Neural progenitor cell (in vitro differentiated cells): Measurements from ENCODE around the gene CKB. TPM values are rescaled to one million over a fixed set of nuclear protein-coding genes. Genes with fewer than 3 reads are reported as not detected.
A peak's percentile ranks its signal among the peaks of the same experiment; 100 is the strongest.

Source experiments
- DNase-seq: peaks from one replicate; pipeline ENCODE4 v3.0.0-alpha.2; 2016; ENCODE audit warnings: low spot score
- H2AFZ ChIP-seq: fragments of 200-600 bp; sonication (generic); replicated peaks from 2 replicates; pipeline ENCODE4 v1.6.1; 2016; ENCODE audit warnings: antibody characterized with exemption
- H3F3A ChIP-seq: fragments of 200-600 bp; sonication (generic); 2 replicates; pipeline ENCODE4 v1.6.1; 2016; ENCODE audit warnings: antibody characterized with exemption, low read depth
- H3K27ac ChIP-seq: fragments of 200-600 bp; sonication (generic); 2 replicates; pipeline ENCODE4 v1.5.1; 2016; ENCODE audit warnings: mild to moderate bottlenecking
- H3K27me3 ChIP-seq: fragments of 200-600 bp; sonication (generic); 2 replicates; pipeline ENCODE4 v1.6.1; 2016; ENCODE audit warnings: mild to moderate bottlenecking, moderate library complexity
- H3K36me3 ChIP-seq: fragments of 200-600 bp; sonication (generic); 2 replicates; pipeline ENCODE4 v1.5.1; 2016
- H3K4me1 ChIP-seq: fragments of 200-600 bp; sonication (generic); 2 replicates; pipeline ENCODE4 v1.6.1; 2016; ENCODE audit warnings: mixed run types
- H3K4me2 ChIP-seq: fragments of 200-600 bp; sonication (generic); 2 replicates; pipeline ENCODE4 v1.6.1; 2016
- H3K4me3 ChIP-seq: fragments of 200-600 bp; sonication (generic); 2 replicates; pipeline ENCODE4 v1.5.1; 2016
- H3K79me2 ChIP-seq: fragments of 200-600 bp; sonication (generic); 2 replicates; pipeline ENCODE4 v1.6.1; 2016; ENCODE audit warnings: low read depth
- H3K9ac ChIP-seq: fragments of 200-600 bp; sonication (generic); 2 replicates; pipeline ENCODE4 v1.6.1; 2016
- H3K9me3 ChIP-seq: fragments of 200-600 bp; sonication (generic); 2 replicates; pipeline ENCODE4 v1.5.1; 2016; ENCODE audit warnings: low read depth
- H4K20me1 ChIP-seq: fragments of 200-600 bp; sonication (generic); 2 replicates; pipeline ENCODE4 v1.6.1; 2016; ENCODE audit warnings: low read depth
- H3K27ac Mint-ChIP-seq: 3 replicates; pipeline ENCODE4 v1.8.0; 2021; ENCODE audit warnings: mixed read lengths
- H3K27me3 Mint-ChIP-seq: 2 replicates; pipeline ENCODE4 v1.8.0; 2022; ENCODE audit warnings: low read depth, mild to moderate bottlenecking, inconsistent platforms, moderate library complexity, mixed read lengths; ENCODE audit not compliant: insufficient read depth
- H3K36me3 Mint-ChIP-seq: 3 replicates; pipeline ENCODE4 v1.8.0; 2021; ENCODE audit warnings: mixed read lengths
- H3K4me1 Mint-ChIP-seq: 3 replicates; pipeline ENCODE4 v1.8.0; 2021; ENCODE audit warnings: mixed read lengths
- H3K4me3 Mint-ChIP-seq: 3 replicates; pipeline ENCODE4 v1.8.0; 2021; ENCODE audit warnings: mild to moderate bottlenecking, moderate library complexity, mixed read lengths
- H3K9me3 Mint-ChIP-seq: 3 replicates; pipeline ENCODE4 v1.8.0; 2020; ENCODE audit warnings: mixed read lengths
- CTCF ChIP-seq: fragments of 200-600 bp; sonication (generic); IDR thresholded peaks from 2 replicates; pipeline ENCODE4 v1.5.1; 2017; ENCODE audit warnings: antibody characterized with exemption, mild to moderate bottlenecking
- EZH2 ChIP-seq: fragments of 200-600 bp; sonication (generic); IDR thresholded peaks from 2 replicates; pipeline ENCODE4 v1.6.1; 2017; ENCODE audit warnings: antibody characterized with exemption, mild to moderate bottlenecking, moderate library complexity
- EZH2phosphoT487 ChIP-seq: fragments of 200-600 bp; sonication (generic); IDR thresholded peaks from 2 replicates; pipeline ENCODE4 v1.6.1; 2017; ENCODE audit warnings: antibody characterized with exemption
- total RNA-seq: library from RNA; depleted of rRNA; stranded (reverse); fragments of >200 nt; gene quantifications from 2 replicates; pipeline ENCODE4 v1.2.3, GENCODE V29; 2015; ENCODE audit warnings: low replicate concordance

Gene CKB
- 54.2 and 173 TPM in 2 replicates for total RNA-seq

- H3K4me2 ChIP-seq, result peak within 1 kb of the TSS; percentile 85
- Mint-ChIP-seq H3K27ac (no peak within 1 kb of the TSS), H3K4me3 (peak within 1 kb of the TSS; percentile 87), H3K9me3 (no peaks in the 10 kb centered on the region), H3K4me1 (peaks cover 47% of the 10 kb centered on the region), H3K27me3 (peaks cover 8% of the 10 kb centered on the region), H3K36me3 (peaks cover 6% of the 10 kb centered on the region)
- H2AFZ ChIP-seq, result peak within 1 kb of the TSS; percentile 14
- no peaks in the 10 kb centered on the region for H3K36me3 ChIP-seq
- TF ChIP-seq EZH2 (peak; percentile 78), EZH2phosphoT487 (peak; percentile 46), CTCF (no peak)
- H3K4me3 ChIP-seq, result peak within 1 kb of the TSS; percentile 63
- peaks cover 35% of the 10 kb centered on the region for H3K4me1 ChIP-seq
- no peak within 1 kb of the TSS for H3K9ac ChIP-seq
- peaks cover 55% of the 10 kb centered on the region for H3F3A ChIP-seq
- peak; percentile 91 for DNase-seq
- peaks cover 42% of the 10 kb centered on the region for H4K20me1 ChIP-seq
- peaks cover 10% of the 10 kb centered on the region for H3K79me2 ChIP-seq
- no peak within 1 kb of the TSS for H3K27ac ChIP-seq
- H3K27me3 ChIP-seq, result peaks cover 33% of the 10 kb centered on the region
- H3K9me3 ChIP-seq, result no peaks in the 10 kb centered on the region
Measured at GRCh38 chr14:103522649-103523574, at the start of gene CKB. Gene CKB, minus strand, starts transcription at chr14:103522830. Its CDS starts 337 bp downstream, at chr14:103522493.

- no peaks in the 10 kb centered on the region for H3K27me3 ChIP-seq
- no peaks in the 10 kb centered on the region for H3K36me3 ChIP-seq
- H3K4me3 ChIP-seq, result no peak overlapping the region
- H3K79me2 ChIP-seq, result peaks cover 77% of the 10 kb centered on the region
- H3K36me3 Mint-ChIP-seq, result peaks cover 10% of the 10 kb centered on the region
- no peak overlapping the region for H3K4me3 Mint-ChIP-seq
- H3K27ac Mint-ChIP-seq, result peak overlapping the region; percentile 21
- H3K4me2 ChIP-seq, result no peak overlapping the region
- H3K4me1 Mint-ChIP-seq, result peaks cover 18% of the 10 kb centered on the region
- TF ChIP-seq CTCF (no peak), EZH2 (no peak), EZH2phosphoT487 (no peak)
- H3K4me1 ChIP-seq, result no peaks in the 10 kb centered on the region
- peaks cover 3% of the 10 kb centered on the region for H3F3A ChIP-seq
- peaks cover 19% of the 10 kb centered on the region for H4K20me1 ChIP-seq
- H3K9me3 ChIP-seq, result no peaks in the 10 kb centered on the region
- no peaks in the 10 kb centered on the region for H3K9me3 Mint-ChIP-seq
- DNase-seq, result no peak
- no peak overlapping the region for H2AFZ ChIP-seq
- H3K27me3 Mint-ChIP-seq, result peaks cover 3% of the 10 kb centered on the region
- H3K9ac ChIP-seq, result no peak overlapping the region
- no peak overlapping the region for H3K27ac ChIP-seq
Measured at GRCh38 chr14:103569408-103569807, 46.8 kb upstream of the CKB start.

GRCh38 chr14:103568952-103569351, 46.3 kb upstream of the CKB start:
- Histone ChIP-seq H3K9me3 (no peaks in the 10 kb centered on the region), H3K4me3 (no peak overlapping the region), H2AFZ (no peak overlapping the region), H3K27me3 (no peaks in the 10 kb centered on the region), H3K4me1 (peaks cover 3% of the 10 kb centered on the region), H3K9ac (no peak overlapping the region), H4K20me1 (peaks cover 21% of the 10 kb centered on the region), H3K27ac (no peak overlapping the region), H3K36me3 (no peaks in the 10 kb centered on the region), H3K79me2 (peaks cover 81% of the 10 kb centered on the region), H3F3A (peaks cover 3% of the 10 kb centered on the region), H3K4me2 (no peak overlapping the region)
- no peak for DNase-seq
- peaks cover 19% of the 10 kb centered on the region for H3K4me1 Mint-ChIP-seq
- H3K27ac Mint-ChIP-seq, result peak overlapping the region; percentile 21
- H3K9me3 Mint-ChIP-seq, result no peaks in the 10 kb centered on the region
- no peak overlapping the region for H3K4me3 Mint-ChIP-seq
- H3K27me3 Mint-ChIP-seq, result peaks cover 3% of the 10 kb centered on the region
- TF ChIP-seq CTCF (no peak), EZH2phosphoT487 (no peak), EZH2 (no peak)
- H3K36me3 Mint-ChIP-seq, result peaks cover 8% of the 10 kb centered on the region
